Endothelial cell of umbilical vein (primary cell): ENCODE data around the gene SLC12A3. TPM values are rescaled to one million over a fixed set of nuclear protein-coding genes. Genes with fewer than 3 reads are reported as not detected.

Source experiments
- BruUV-seq: library from RNA; stranded (reverse); fragments of 400-500 nt; replicated peaks from 2 replicates; lab custom pipeline; 2021; lab: Mats Ljungman, UMichigan
- CTCF ChIA-PET: fragments of 300-600, 350-600 bp; sonication (Branson Sonifier 250); formaldehyde crosslinking; loops from one replicate; lab custom pipeline; 2021; ENCODE audit warnings: antibody characterized with exemption, inconsistent platforms; lab: Charles Lee
- POLR2A ChIA-PET: fragments of 300-600, 350-600 bp; sonication (Branson Sonifier 250); formaldehyde crosslinking; loops from one replicate; lab custom pipeline; 2021; ENCODE audit warnings: antibody characterized with exemption, inconsistent platforms; lab: Charles Lee
- DNase-seq: peaks from one replicate; pipeline ENCODE4 v3.0.0-alpha.2; 2011; ENCODE audit warnings: low read depth, low spot score
- FAIRE-seq: peaks from 2 replicates; lab custom pipeline; 2011; peaks lifted over from hg19 to GRCh38; lab: Jason Lieb, UNC
- H2AFZ ChIP-seq: 2 replicates; pipeline ENCODE4 v1.6.0; 2012; ENCODE audit warnings: low read depth, low read length, control low read depth, inconsistent platforms
- H3K27ac ChIP-seq: 2 replicates; pipeline ENCODE4 v1.5.1; 2011; ENCODE audit warnings: low read depth, mild to moderate bottlenecking, control low read depth, low read length, moderate library complexity; ENCODE audit not compliant: insufficient read depth
- H3K27me3 ChIP-seq, 2 experiments: 2 replicates each; pipeline versions ENCODE4 v1.6.0 to v1.6.1; 2011; ENCODE audit warnings: low read length in 2 of 2, mixed read lengths in 1 of 2; ENCODE audit not compliant: control insufficient read depth in 2 of 2, insufficient read depth in 2 of 2
- H3K36me3 ChIP-seq, 2 experiments: 2 replicates in 1 of 2; 3 replicates in 1 of 2; pipeline ENCODE4 v1.5.1; 2011; ENCODE audit warnings: low read length in 2 of 2, mild to moderate bottlenecking in 1 of 2, moderate library complexity in 1 of 2; ENCODE audit not compliant: control insufficient read depth in 2 of 2, insufficient read depth in 2 of 2; ENCODE audit errors: extremely low read depth in 1 of 2
- H3K4me1 ChIP-seq: 3 replicates; pipeline ENCODE4 v1.5.1; 2011; ENCODE audit warnings: mild to moderate bottlenecking, low read length; ENCODE audit not compliant: control insufficient read depth, insufficient read depth; ENCODE audit errors: extremely low read depth
- H3K4me2 ChIP-seq: 2 replicates; pipeline ENCODE4 v1.6.1; 2011; ENCODE audit warnings: low read length, control low read depth, mixed read lengths; ENCODE audit not compliant: insufficient read depth
- H3K4me3 ChIP-seq, 3 experiments: fragments of 200-600 bp in 1 of 3; sonication (generic), shearing (Covaris generic) in 1 of 3; replicated peaks in 1 of 3; 2 replicates each; pipeline ENCODE4 v1.5.1; 2011 to 2016; ENCODE audit warnings: control low read depth in 3 of 3, low read length in 3 of 3, mild to moderate bottlenecking in 2 of 3, inconsistent platforms in 1 of 3, low read depth in 1 of 3, moderate library complexity in 1 of 3; ENCODE audit not compliant: insufficient read depth in 1 of 3
- H3K79me2 ChIP-seq: 2 replicates; pipeline ENCODE4 v1.6.0; 2012; ENCODE audit warnings: low read length, inconsistent platforms; ENCODE audit not compliant: control insufficient read depth, insufficient read depth
- H3K9ac ChIP-seq: replicated peaks from 2 replicates; pipeline ENCODE3; 2011; ENCODE audit warnings: low read length, control low read depth; ENCODE audit not compliant: insufficient read depth; ENCODE audit errors: extremely low read depth
- H3K9me1 ChIP-seq: replicated peaks from 3 replicates; pipeline ENCODE4 v1.6.0; 2011; ENCODE audit warnings: mild to moderate bottlenecking, low read length; ENCODE audit not compliant: control insufficient read depth, insufficient read depth; ENCODE audit errors: extremely low read depth
- H3K9me3 ChIP-seq: replicated peaks from 2 replicates; pipeline ENCODE4 v1.5.1; 2012; ENCODE audit warnings: low read length, inconsistent platforms; ENCODE audit not compliant: control insufficient read depth, insufficient read depth
- H4K20me1 ChIP-seq: replicated peaks from 2 replicates; pipeline ENCODE3; 2011; ENCODE audit warnings: mild to moderate bottlenecking, low read length; ENCODE audit not compliant: control insufficient read depth, insufficient read depth; ENCODE audit errors: extremely low read depth
- CTCF ChIP-seq, 2 donors: IDR thresholded peaks; 1 replicate in 1 of 2; 2 replicates in 1 of 2; pipeline ENCODE4 v1.5.1; 2011; ENCODE audit warnings: low read length in 2 of 2, mild to moderate bottlenecking in 2 of 2, moderate library complexity in 2 of 2, control low read depth in 1 of 2, inconsistent platforms in 1 of 2, low read depth in 1 of 2; ENCODE audit not compliant: insufficient read depth in 1 of 2; ENCODE audit errors: extremely low read depth in 1 of 2
- EZH2 ChIP-seq: IDR thresholded peaks from 2 replicates; pipeline ENCODE4 v1.6.1; 2012; ENCODE audit warnings: borderline replicate concordance, low read depth, mild to moderate bottlenecking, moderate library complexity, low read length, inconsistent platforms; ENCODE audit not compliant: severe bottlenecking
- FOS ChIP-seq: IDR thresholded peaks from 2 replicates; pipeline ENCODE4 v1.6.1; 2011; ENCODE audit warnings: mild to moderate bottlenecking, low read length, moderate library complexity, borderline replicate concordance; ENCODE audit not compliant: insufficient read depth
- GATA2 ChIP-seq: IDR thresholded peaks from 2 replicates; pipeline ENCODE4 v1.7.0; 2011; ENCODE audit warnings: low read depth, mild to moderate bottlenecking, moderate library complexity, mixed read lengths, low read length; ENCODE audit not compliant: insufficient read length, insufficient read depth
- JUN ChIP-seq: IDR thresholded peaks from 2 replicates; pipeline ENCODE4 v1.6.1; 2011; ENCODE audit warnings: borderline replicate concordance, low read depth; ENCODE audit not compliant: insufficient read length, insufficient read depth
- MAX ChIP-seq: IDR thresholded peaks from 2 replicates; pipeline ENCODE4 v1.6.1; 2011; ENCODE audit not compliant: insufficient read depth, insufficient read length
- MYC ChIP-seq: IDR thresholded peaks from one replicate; pipeline ENCODE4 v1.6.1; 2011; ENCODE audit warnings: mild to moderate bottlenecking, low read depth, low read length
- POLR2A ChIP-seq: IDR thresholded peaks from 2 replicates; pipeline ENCODE4 v1.6.1; 2012; ENCODE audit warnings: low read depth, mild to moderate bottlenecking, control low read depth, low read length
- POLR2AphosphoS5 ChIP-seq: IDR thresholded peaks from 2 replicates; pipeline ENCODE4 v1.6.1; 2012; ENCODE audit warnings: low read depth, mild to moderate bottlenecking, control low read depth, low read length, moderate library complexity; ENCODE audit not compliant: insufficient read depth
- dilution Hi-C: fragments of 300-500 bp; cut with MboI; formaldehyde crosslinking; loops from one replicate; pipeline ENCODE4 v1.15.0; 2019; ENCODE audit warnings: low sequenced_read_pairs; ENCODE audit not compliant: extremely low pct_ligation_motif_present
- intact Hi-C: fragments of 100-400 bp; cut with micrococcal nuclease; formaldehyde crosslinking; loops from one replicate; pipeline ENCODE4 v1.10.0; 2022
- polyA plus RNA-seq, 4 experiments: library from polyadenylated mRNA; depleted of rRNA in 3 of 4; stranded (reverse) in 3 of 4; unstranded in 1 of 4; fragments of >200 nt; gene quantifications; 2 replicates each; pipeline versions ENCODE4 v1.2.1 to v1.2.3, GENCODE V29; 2011 to 2012; ENCODE audit warnings: missing spikeins in 1 of 4
- total RNA-seq: library from RNA; stranded (reverse); gene quantifications from 2 replicates; pipeline ENCODE4 v1.2.3, GENCODE V29; 2021

The SLC12A3 gene
- total and polyA plus RNA-seq, 2 donors (not counting 3 experiments of a cell fraction or from before 2014, with no cell fraction given), result not detected

- no peaks in the 10 kb centered on the region for H3K9me3 ChIP-seq
- H3K4me1 ChIP-seq, result no peaks in the 10 kb centered on the region
- POLR2A ChIA-PET, result no interaction called here
- FAIRE-seq, result no peak
- no peak for DNase-seq
- BruUV-seq, result no TSS peak
- no peak overlapping the region for H3K4me2 ChIP-seq
- TF ChIP-seq GATA2 (no peak), JUN (no peak), MYC (no peak), MAX (no peak), POLR2A (no peak), EZH2 (no peak), FOS (no peak), CTCF (IDR thresholded peaks at IDR 0.05; ENCODE audit: extremely low read depth in 1 of 2, insufficient read depth in 1 of 2, low read depth in 1 of 2, low read length in 2 of 2) (no peak), POLR2AphosphoS5 (no peak)
- H3K27me3 ChIP-seq, result no peaks in the 10 kb centered on the region
- no peak overlapping the region for H3K9ac ChIP-seq
- no peaks in the 10 kb centered on the region for H4K20me1 ChIP-seq
- no peaks in the 10 kb centered on the region for H3K79me2 ChIP-seq
- no peak overlapping the region for H3K4me3 ChIP-seq
- CTCF ChIA-PET, result interaction anchor here (1.4 kb wide), 1 partner anchor 151 kb away, joined by 3 read pairs; no protein-coding TSS in a partner anchor
- H2AFZ ChIP-seq, result no peak overlapping the region
- no peak overlapping the region for H3K27ac ChIP-seq
- H3K9me1 ChIP-seq, result no peaks in the 10 kb centered on the region
- intact Hi-C loops (no loop called here), dilution Hi-C loops (no loop called here)
- H3K36me3 ChIP-seq, result peaks cover 32 to 43% of the 10 kb centered on the region in 2 experiments
Measured at GRCh38 chr16:56943761-56944375, 78.9 kb downstream of the SLC12A3 start.
